ENCODE results near the gene CD8B2.
"Not testable (repeated sequence)": the region's sequence is repeated elsewhere in the genome, so short reads cannot be mapped to it uniquely, and the experiment has no call there.

The CD8B2 gene

GRCh38 chr2:106486551-106487385, at the start of gene CD8B2:
Gene CD8B2 (plus strand): TSS chr2:106487364. CDS start chr2:106487427, 63 bp downstream.
- H3K9me3 Mint-ChIP-seq; H3K27ac Mint-ChIP-seq; H3K4me3 Mint-ChIP-seq; H3K4me1 Mint-ChIP-seq (ENCODE audit: low read depth); H3K36me3 Mint-ChIP-seq (ENCODE audit: low read depth): not testable (repeated sequence)
- peaks cover 14% of the 10 kb centered on the region for H3K27me3 Mint-ChIP-seq (ENCODE audit: low read depth)

- H3K27me3 Mint-ChIP-seq (ENCODE audit: low read depth); H3K9me3 Mint-ChIP-seq; H3K4me1 Mint-ChIP-seq (ENCODE audit: low read depth); H3K4me3 Mint-ChIP-seq; H3K27ac Mint-ChIP-seq; H3K36me3 Mint-ChIP-seq (ENCODE audit: low read depth): not testable (repeated sequence)
Measured at GRCh38 chr2:106461882-106462281, 25.3 kb upstream of the CD8B2 start.

- H3K4me3 Mint-ChIP-seq; H3K9me3 Mint-ChIP-seq; H3K27me3 Mint-ChIP-seq (ENCODE audit: low read depth); H3K4me1 Mint-ChIP-seq (ENCODE audit: low read depth); H3K27ac Mint-ChIP-seq; H3K36me3 Mint-ChIP-seq (ENCODE audit: low read depth): not testable (repeated sequence)
Measured at GRCh38 chr2:106467516-106467915, 19.6 kb upstream of the CD8B2 start.

- not testable (repeated sequence) for H3K27ac Mint-ChIP-seq
Measured at GRCh38 chr2:106468107-106468506, 19.1 kb upstream of the CD8B2 start, which contains the start of gene RGPD3. Gene RGPD3 (minus strand): TSS chr2:106468413. CDS start chr2:106468288, 125 bp downstream.

GRCh38 chr2:106470658-106471057, 16.5 kb upstream of the CD8B2 start:
- H3K27me3 Mint-ChIP-seq (ENCODE audit: low read depth); H3K4me1 Mint-ChIP-seq (ENCODE audit: low read depth); H3K9me3 Mint-ChIP-seq; H3K27ac Mint-ChIP-seq; H3K36me3 Mint-ChIP-seq (ENCODE audit: low read depth); H3K4me3 Mint-ChIP-seq: not testable (repeated sequence)

More at GRCh38 chr2:106468107-106468506, 19.1 kb upstream of the CD8B2 start, which contains the start of gene RGPD3:
- H3K36me3 Mint-ChIP-seq (ENCODE audit: low read depth); H3K9me3 Mint-ChIP-seq; H3K4me1 Mint-ChIP-seq (ENCODE audit: low read depth); H3K4me3 Mint-ChIP-seq; H3K27me3 Mint-ChIP-seq (ENCODE audit: low read depth): not testable (repeated sequence)

- H3K27me3 Mint-ChIP-seq (ENCODE audit: low read depth); H3K27ac Mint-ChIP-seq; H3K4me1 Mint-ChIP-seq (ENCODE audit: low read depth); H3K9me3 Mint-ChIP-seq; H3K4me3 Mint-ChIP-seq; H3K36me3 Mint-ChIP-seq (ENCODE audit: low read depth): not testable (repeated sequence)
Measured at GRCh38 chr2:106477647-106478046, 9.5 kb upstream of the CD8B2 start.

- H3K9me3 Mint-ChIP-seq; H3K27ac Mint-ChIP-seq; H3K36me3 Mint-ChIP-seq (ENCODE audit: low read depth); H3K4me3 Mint-ChIP-seq; H3K4me1 Mint-ChIP-seq (ENCODE audit: low read depth); H3K27me3 Mint-ChIP-seq (ENCODE audit: low read depth): not testable (repeated sequence)
Measured at GRCh38 chr2:106479563-106479962, 7.6 kb upstream of the CD8B2 start.

- H3K27me3 Mint-ChIP-seq (ENCODE audit: low read depth) = peaks cover 14% of the 10 kb centered on the region
- H3K4me3 Mint-ChIP-seq; H3K9me3 Mint-ChIP-seq; H3K27ac Mint-ChIP-seq; H3K4me1 Mint-ChIP-seq (ENCODE audit: low read depth); H3K36me3 Mint-ChIP-seq (ENCODE audit: low read depth): not testable (repeated sequence)
Measured at GRCh38 chr2:106487386-106488191, 425 bp downstream of the CD8B2 start.

- H3K36me3 Mint-ChIP-seq (ENCODE audit: low read depth); H3K9me3 Mint-ChIP-seq; H3K27me3 Mint-ChIP-seq (ENCODE audit: low read depth); H3K27ac Mint-ChIP-seq; H3K4me1 Mint-ChIP-seq (ENCODE audit: low read depth); H3K4me3 Mint-ChIP-seq: not testable (repeated sequence)
Measured at GRCh38 chr2:106489701-106490100, 2.5 kb downstream of the CD8B2 start.

GRCh38 chr2:106492399-106492798, 5.2 kb downstream of the CD8B2 start:
- not testable (repeated sequence) for H3K27ac Mint-ChIP-seq; H3K9me3 Mint-ChIP-seq; H3K4me3 Mint-ChIP-seq; H3K4me1 Mint-ChIP-seq (ENCODE audit: low read depth); H3K36me3 Mint-ChIP-seq (ENCODE audit: low read depth); H3K27me3 Mint-ChIP-seq (ENCODE audit: low read depth)

- not testable (repeated sequence) for H3K27ac Mint-ChIP-seq; H3K4me1 Mint-ChIP-seq (ENCODE audit: low read depth); H3K27me3 Mint-ChIP-seq (ENCODE audit: low read depth); H3K9me3 Mint-ChIP-seq; H3K4me3 Mint-ChIP-seq; H3K36me3 Mint-ChIP-seq (ENCODE audit: low read depth)
Measured at GRCh38 chr2:106492913-106493312, 5.7 kb downstream of the CD8B2 start.

- H3K36me3 Mint-ChIP-seq (ENCODE audit: low read depth); H3K4me1 Mint-ChIP-seq (ENCODE audit: low read depth); H3K4me3 Mint-ChIP-seq; H3K9me3 Mint-ChIP-seq; H3K27ac Mint-ChIP-seq; H3K27me3 Mint-ChIP-seq (ENCODE audit: low read depth): not testable (repeated sequence)
Measured at GRCh38 chr2:106498549-106498948, 11.4 kb downstream of the CD8B2 start.

- H3K9me3 Mint-ChIP-seq; H3K4me1 Mint-ChIP-seq (ENCODE audit: low read depth): not testable (repeated sequence)
Measured at GRCh38 chr2:106500350-106500749, 13.2 kb downstream of the CD8B2 start.

GRCh38 chr2:106502351-106502750, 15.2 kb downstream of the CD8B2 start:
- not testable (repeated sequence) for H3K27ac Mint-ChIP-seq; H3K27me3 Mint-ChIP-seq (ENCODE audit: low read depth); H3K4me3 Mint-ChIP-seq; H3K4me1 Mint-ChIP-seq (ENCODE audit: low read depth); H3K36me3 Mint-ChIP-seq (ENCODE audit: low read depth); H3K9me3 Mint-ChIP-seq

More at GRCh38 chr2:106500350-106500749, 13.2 kb downstream of the CD8B2 start:
- H3K27ac Mint-ChIP-seq; H3K27me3 Mint-ChIP-seq (ENCODE audit: low read depth); H3K4me3 Mint-ChIP-seq; H3K36me3 Mint-ChIP-seq (ENCODE audit: low read depth): not testable (repeated sequence)

GRCh38 chr2:106504192-106504591, 17.0 kb downstream of the CD8B2 start:
- not testable (repeated sequence) for H3K27ac Mint-ChIP-seq; H3K4me3 Mint-ChIP-seq; H3K27me3 Mint-ChIP-seq (ENCODE audit: low read depth); H3K9me3 Mint-ChIP-seq; H3K4me1 Mint-ChIP-seq (ENCODE audit: low read depth); H3K36me3 Mint-ChIP-seq (ENCODE audit: low read depth)

All from T-helper 1 cell treated with Interleukin-12 subunit alpha and Interleukin-12 subunit beta and Interleukin-4 antibody, amounts not matched to agents 30 μg/mL and 1 μg/mL, for 36 hours (primary cell).